MCF 10A (cell line): ENCODE data around the gene HDLBP. TPM values are rescaled to one million over a fixed set of nuclear protein-coding genes. Genes with fewer than 3 reads are reported as not detected.

Experiments used
- BruUV-seq: library from RNA; stranded (reverse); fragments of 400-500 nt; replicated peaks from 2 replicates; lab custom pipeline; 2021; lab: Mats Ljungman, UMichigan
- CTCF ChIA-PET: fragments of 300-600 bp; sonication (Branson Sonifier 250); formaldehyde crosslinking; extraction: SDS; loops from one replicate; lab custom pipeline; 2021; ENCODE audit warnings: antibody characterized with exemption, inconsistent platforms; lab: Yijun Ruan, JAX
- POLR2A ChIA-PET: fragments of 300-600, 350-650 bp; sonication (Branson Sonifier 250); formaldehyde crosslinking; extraction: SDS; loops from one replicate; lab custom pipeline; 2020; ENCODE audit warnings: antibody characterized with exemption, inconsistent platforms; lab: Yijun Ruan, JAX
- DNase-seq: peaks from one replicate; pipeline ENCODE4 v3.0.0-alpha.2; 2018; ENCODE audit not compliant: unreplicated experiment
- H3K27ac Mint-ChIP-seq: one replicate; pipeline ENCODE4 v1.8.0; 2022; ENCODE audit warnings: mild to moderate bottlenecking, low read depth, mixed read lengths; ENCODE audit not compliant: unreplicated experiment
- H3K27me3 Mint-ChIP-seq: one replicate; pipeline ENCODE4 v1.8.0; 2022; ENCODE audit warnings: mixed read lengths; ENCODE audit not compliant: insufficient read depth, unreplicated experiment
- H3K36me3 Mint-ChIP-seq: one replicate; pipeline ENCODE4 v1.8.0; 2022; ENCODE audit warnings: mild to moderate bottlenecking, moderate library complexity, mixed read lengths; ENCODE audit not compliant: insufficient read depth, unreplicated experiment
- H3K4me1 Mint-ChIP-seq: one replicate; pipeline ENCODE4 v1.8.0; 2022; ENCODE audit warnings: mixed read lengths; ENCODE audit not compliant: insufficient read depth, unreplicated experiment
- H3K4me3 Mint-ChIP-seq: one replicate; pipeline ENCODE4 v1.8.0; 2022; ENCODE audit warnings: mild to moderate bottlenecking, moderate library complexity, mixed read lengths; ENCODE audit not compliant: unreplicated experiment
- H3K9me3 Mint-ChIP-seq: one replicate; pipeline ENCODE4 v1.8.0; 2022; ENCODE audit warnings: mixed read lengths; ENCODE audit not compliant: unreplicated experiment
- CTCF ChIP-seq: fragments of 200-600 bp; IDR thresholded peaks from one replicate; pipeline ENCODE4 v1.8.0; 2022; ENCODE audit warnings: antibody characterized with exemption, mild to moderate bottlenecking; ENCODE audit not compliant: unreplicated experiment
- intact Hi-C: fragments of 100-400 bp; cut with micrococcal nuclease; formaldehyde crosslinking; loops from 2 replicates; pipeline ENCODE4 v1.14.1; 2022
- total RNA-seq: library from RNA; stranded (reverse); gene quantifications from 2 replicates; pipeline ENCODE4 v1.2.3, GENCODE V29; 2022

HDLBP gene
- total RNA-seq, 1 experiment from 2014 or later = 670 TPM

- no peaks in the 10 kb centered on the region for H3K27me3 Mint-ChIP-seq
Observed at GRCh38 chr2:241199897-241200821, 115.3 kb downstream of the HDLBP start.

GRCh38 chr2:241199286-241199685 is 116.2 kb downstream of the HDLBP start:
- Mint-ChIP-seq H3K27ac (no peak overlapping the region), H3K9me3 (no peaks in the 10 kb centered on the region), H3K27me3 (no peaks in the 10 kb centered on the region), H3K4me3 (no peak overlapping the region), H3K36me3 (no peaks in the 10 kb centered on the region), H3K4me1 (no peaks in the 10 kb centered on the region)
- BruUV-seq = no TSS peak
- no peak for TF ChIP-seq CTCF
- intact Hi-C loops = no loop called here
- ChIA-PET CTCF (interaction anchor here (0.7 kb wide), 1 partner anchor 589 kb away, joined by 3 read pairs; no protein-coding TSS in a partner anchor), POLR2A (no interaction called here)
- no peak for DNase-seq

More at GRCh38 chr2:241199897-241200821, 115.3 kb downstream of the HDLBP start:
- no peaks in the 10 kb centered on the region for H3K36me3 Mint-ChIP-seq
- POLR2A ChIA-PET = interaction anchor here (0.6 kb wide), 1 partner anchor 280 kb away, joined by 3 read pairs; no protein-coding TSS in a partner anchor
- CTCF ChIA-PET = no interaction called here
- H3K4me3 Mint-ChIP-seq = no peak overlapping the region
- TF ChIP-seq CTCF = no peak
- H3K4me1 Mint-ChIP-seq = no peaks in the 10 kb centered on the region
- BruUV-seq = no TSS peak
- intact Hi-C loops = no loop called here
- no peak overlapping the region for H3K27ac Mint-ChIP-seq
- H3K9me3 Mint-ChIP-seq = no peaks in the 10 kb centered on the region
- DNase-seq = no peak

- BruUV-seq = no TSS peak
- no peak overlapping the region for H3K4me3 Mint-ChIP-seq
- H3K4me1 Mint-ChIP-seq = no peaks in the 10 kb centered on the region
- ChIA-PET CTCF (interaction anchor here (0.7 kb wide), 1 partner anchor 589 kb away, joined by 3 read pairs; no protein-coding TSS in a partner anchor), POLR2A (interaction anchor here (0.6 kb wide), 1 partner anchor 131 kb away, joined by 3 read pairs; no protein-coding TSS in a partner anchor)
- H3K9me3 Mint-ChIP-seq = no peaks in the 10 kb centered on the region
- DNase-seq = no peak
- H3K27me3 Mint-ChIP-seq = no peaks in the 10 kb centered on the region
- intact Hi-C loops = no loop called here
- no peak overlapping the region for H3K27ac Mint-ChIP-seq
- no peak for TF ChIP-seq CTCF
- H3K36me3 Mint-ChIP-seq = no peaks in the 10 kb centered on the region
Observed at GRCh38 chr2:241198381-241199279, 116.8 kb downstream of the HDLBP start.
